ENCODE measurements around the gene EYS. TPM values are rescaled to one million over a fixed set of nuclear protein-coding genes. Genes with fewer than 3 reads are reported as not detected.

EYS gene
- total RNA-seq, 4 donors from 2014 or later = 0.12 to 1.4 (median 0.22) TPM

GRCh38 chr6:63677282-63677681, 2029.7 kb downstream of the EYS start:
- TF ChIP-seq, protein P1, sequence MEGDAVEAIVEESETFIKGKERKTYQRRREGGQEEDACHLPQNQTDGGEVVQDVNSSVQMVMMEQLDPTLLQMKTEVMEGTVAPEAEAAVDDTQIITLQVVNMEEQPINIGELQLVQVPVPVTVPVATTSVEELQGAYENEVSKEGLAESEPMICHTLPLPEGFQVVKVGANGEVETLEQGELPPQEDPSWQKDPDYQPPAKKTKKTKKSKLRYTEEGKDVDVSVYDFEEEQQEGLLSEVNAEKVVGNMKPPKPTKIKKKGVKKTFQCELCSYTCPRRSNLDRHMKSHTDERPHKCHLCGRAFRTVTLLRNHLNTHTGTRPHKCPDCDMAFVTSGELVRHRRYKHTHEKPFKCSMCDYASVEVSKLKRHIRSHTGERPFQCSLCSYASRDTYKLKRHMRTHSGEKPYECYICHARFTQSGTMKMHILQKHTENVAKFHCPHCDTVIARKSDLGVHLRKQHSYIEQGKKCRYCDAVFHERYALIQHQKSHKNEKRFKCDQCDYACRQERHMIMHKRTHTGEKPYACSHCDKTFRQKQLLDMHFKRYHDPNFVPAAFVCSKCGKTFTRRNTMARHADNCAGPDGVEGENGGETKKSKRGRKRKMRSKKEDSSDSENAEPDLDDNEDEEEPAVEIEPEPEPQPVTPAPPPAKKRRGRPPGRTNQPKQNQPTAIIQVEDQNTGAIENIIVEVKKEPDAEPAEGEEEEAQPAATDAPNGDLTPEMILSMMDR (IDR thresholded peaks at IDR 0.05) = no peak
- DNase-seq (ENCODE audit: low spot score) = no peak
- peak; percentile 76 for ATAC-seq (ENCODE audit: low FRiP score)

- DNase-seq (ENCODE audit: low spot score) (no peak), ATAC-seq (ENCODE audit: low FRiP score) (no peak)
- TF ChIP-seq, protein P1 (IDR thresholded peaks at IDR 0.05) = no peak
Observed at GRCh38 chr6:63676412-63677114, 2030.5 kb downstream of the EYS start.

DNA sequence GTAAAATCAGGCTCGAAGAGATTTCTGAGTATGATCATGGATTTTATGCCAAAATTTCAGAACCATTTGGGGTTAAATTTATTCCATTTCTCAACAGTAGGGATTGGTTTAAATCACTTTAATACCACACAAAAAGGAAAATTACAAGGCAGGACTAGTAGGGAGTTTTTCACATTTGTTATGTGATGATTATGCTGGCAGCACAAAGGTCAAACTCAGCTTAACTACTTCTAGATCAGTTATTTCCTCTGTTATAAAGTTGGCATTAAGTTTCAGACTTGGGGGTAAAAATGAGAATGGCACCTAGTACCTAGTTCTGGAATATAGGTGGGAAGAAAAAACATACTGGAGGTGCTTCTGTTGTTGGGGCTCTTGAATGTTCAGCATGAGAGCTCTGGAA, 2031.9 kb downstream of the EYS start:
- TF ChIP-seq, protein P1 (IDR thresholded peaks at IDR 0.05) = no peak
- ATAC-seq (ENCODE audit: low FRiP score) (no peak), DNase-seq (ENCODE audit: low spot score) (no peak)

- TF ChIP-seq, protein P1 (IDR thresholded peaks at IDR 0.05) = no peak
- DNase-seq (ENCODE audit: low spot score) (no peak), ATAC-seq (ENCODE audit: low FRiP score) (no peak)
Observed at GRCh38 chr6:63674635-63675034, 2032.4 kb downstream of the EYS start.

GRCh38 chr6:63673692-63674091, 2033.3 kb downstream of the EYS start:
- DNase-seq (ENCODE audit: low spot score) (no peak), ATAC-seq (ENCODE audit: low FRiP score) (no peak)
- TF ChIP-seq, protein P1 (IDR thresholded peaks at IDR 0.05) = no peak

DNA sequence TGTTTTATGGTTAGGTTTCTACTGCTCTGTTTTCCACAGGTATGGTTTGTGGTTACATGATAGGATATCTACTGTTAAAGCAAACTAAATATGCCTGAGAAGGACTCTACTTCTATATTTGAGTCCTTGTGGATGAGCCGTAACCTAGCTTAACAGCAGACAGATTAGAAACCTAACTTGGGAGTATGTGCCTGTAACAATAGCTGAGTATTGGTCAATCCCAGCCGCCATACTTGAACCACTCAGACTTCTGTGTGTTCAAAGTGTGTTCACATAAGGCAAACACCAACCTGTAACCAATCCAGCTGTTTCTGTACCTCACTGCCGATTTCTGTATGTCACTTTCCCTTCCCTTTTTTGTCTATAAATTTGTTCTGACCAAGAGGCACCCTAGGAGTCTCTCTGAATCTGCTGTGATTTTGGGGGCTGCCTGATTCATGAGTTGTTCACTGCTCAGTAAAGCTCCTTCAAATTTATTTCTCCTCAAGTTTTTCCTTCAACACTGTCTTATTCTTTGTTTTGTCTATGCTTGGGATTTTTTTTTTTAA, 2034.4 kb downstream of the EYS start:
- no peak for DNase-seq (ENCODE audit: low spot score)
- ATAC-seq (ENCODE audit: low FRiP score) = no peak
- TF ChIP-seq, protein P1 (IDR thresholded peaks at IDR 0.05) = no peak

Data from omental fat pad (tissue), 4 donors.